GM12878 (cell line): ENCODE data around the gene MEDAG. TPM values are rescaled to one million over a fixed set of nuclear protein-coding genes. Genes with fewer than 3 reads are reported as not detected.

Source experiments
- ATAC-seq: fragments of 200-7000 bp; cut with Tn5 transposase; 3 replicates; pipeline ENCODE4 v1.9.1; 2020; ENCODE audit warnings: mild to moderate bottlenecking, moderate library complexity
- BruUV-seq: library from RNA; stranded (reverse); fragments of 400-500 nt; replicated peaks from 2 replicates; lab custom pipeline; 2021; lab: Mats Ljungman, UMichigan
- CTCF ChIA-PET: fragments of 300-600 bp; sonication (Branson Sonifier 250); formaldehyde crosslinking; extraction: SDS; loops from one replicate; lab custom pipeline; 2021; ENCODE audit warnings: inconsistent platforms; lab: Yijun Ruan, JAX
- POLR2A ChIA-PET: fragments of 350-600 bp; formaldehyde crosslinking; extraction: SDS; loops from one replicate; lab custom pipeline; 2021; ENCODE audit warnings: inconsistent platforms; lab: Charles Lee
- RAD21 ChIA-PET: fragments of 300-600 bp; sonication (Branson Sonifier 250); formaldehyde crosslinking; loops from one replicate; lab custom pipeline; 2023; ENCODE audit warnings: antibody characterized with exemption; ENCODE audit not compliant: unreplicated experiment; lab: Charles Lee
- SMC1A ChIA-PET: fragments of 300-600 bp; sonication (Branson Sonifier 250); formaldehyde crosslinking; loops from one replicate; lab custom pipeline; 2023; ENCODE audit not compliant: unreplicated experiment, uncharacterized antibody; lab: Charles Lee
- DNase-seq: peaks from one replicate; pipeline ENCODE4 v3.0.0-alpha.2; 2011; ENCODE audit warnings: low read depth, low spot score
- FAIRE-seq: peaks from 3 replicates; lab custom pipeline; 2011; peaks lifted over from hg19 to GRCh38; lab: Jason Lieb, UNC
- H2AFZ ChIP-seq: 2 replicates; pipeline ENCODE4 v1.6.0; 2011; ENCODE audit warnings: low read depth, low read length, control low read depth; ENCODE audit not compliant: control insufficient read depth
- H3K27ac ChIP-seq: 2 replicates; pipeline ENCODE4 v1.5.1; 2011; ENCODE audit warnings: control low read depth; ENCODE audit not compliant: control insufficient read depth, insufficient read depth
- H3K27me3 ChIP-seq, 2 experiments: replicated peaks in 1 of 2; 2 replicates each; pipeline versions ENCODE4 v1.6.0 to v1.6.1; 2011; ENCODE audit warnings: low read length in 1 of 2; ENCODE audit not compliant: control insufficient read depth in 2 of 2, insufficient read depth in 2 of 2
- H3K36me3 ChIP-seq, 2 experiments: 2 replicates each; pipeline ENCODE4 v1.5.1; 2011; ENCODE audit warnings: low read length in 1 of 2; ENCODE audit not compliant: control insufficient read depth in 2 of 2, insufficient read depth in 2 of 2
- H3K4me1 ChIP-seq: 2 replicates; pipeline ENCODE4 v1.6.1; 2011; ENCODE audit warnings: mild to moderate bottlenecking, low read length, moderate library complexity, mixed read lengths; ENCODE audit not compliant: control insufficient read depth, insufficient read depth
- H3K4me2 ChIP-seq: 2 replicates; pipeline ENCODE4 v1.6.0; 2011; ENCODE audit warnings: control low read depth; ENCODE audit not compliant: control insufficient read depth, insufficient read depth
- H3K4me3 ChIP-seq: fragments of 200-600 bp; sonication (generic); 2 replicates; pipeline ENCODE4 v1.5.1; 2016
- H3K79me2 ChIP-seq: 2 replicates; pipeline ENCODE4 v1.6.0; 2011; ENCODE audit warnings: low read length; ENCODE audit not compliant: control insufficient read depth, insufficient read depth
- H3K9ac ChIP-seq: 2 replicates; pipeline ENCODE4 v1.8.0; 2011; ENCODE audit warnings: low read length, control low read depth, mixed read lengths; ENCODE audit not compliant: control insufficient read depth, insufficient read depth
- H3K9me3 ChIP-seq: replicated peaks from 3 replicates; pipeline ENCODE4 v1.5.1; 2011; ENCODE audit warnings: mild to moderate bottlenecking, low read length; ENCODE audit not compliant: control insufficient read depth, insufficient read depth
- H4K20me1 ChIP-seq: 2 replicates; pipeline ENCODE4 v1.6.0; 2011; ENCODE audit not compliant: control insufficient read depth, insufficient read depth
- BHLHE40 ChIP-seq, 2 experiments: fragments of 450-650 bp in 1 of 2; IDR thresholded peaks; 2 replicates each; pipeline ENCODE4 v1.6.1; 2011 to 2017; ENCODE audit warnings: low read depth in 2 of 2, borderline replicate concordance in 1 of 2, improper control_type of control experiment in 1 of 2, low read length in 1 of 2, mild to moderate bottlenecking in 1 of 2
- CREB1 ChIP-seq: IDR thresholded peaks from 2 replicates; pipeline ENCODE4 v1.6.1; 2012; ENCODE audit warnings: low read depth, mild to moderate bottlenecking, inconsistent platforms
- EP300 ChIP-seq, 2 experiments: fragments of 150-350 bp in 1 of 2; IDR thresholded peaks; 2 replicates each; pipeline ENCODE4 v1.6.1; 2011 to 2012; ENCODE audit warnings: low read depth in 2 of 2, low read length in 2 of 2, borderline replicate concordance in 1 of 2, improper control_type of control experiment in 1 of 2, inconsistent platforms in 1 of 2; ENCODE audit not compliant: control insufficient read depth in 1 of 2
- EZH2 ChIP-seq: IDR thresholded peaks from 2 replicates; pipeline ENCODE4 v1.6.1; 2012; ENCODE audit warnings: low read depth, mild to moderate bottlenecking, control low read depth, inconsistent platforms, low read length, borderline replicate concordance; ENCODE audit not compliant: control insufficient read depth
- FOS ChIP-seq: IDR thresholded peaks from 3 replicates; pipeline ENCODE4 v1.6.1; 2011; ENCODE audit warnings: borderline replicate concordance; ENCODE audit not compliant: insufficient read length; ENCODE audit errors: extremely low read depth
- GATAD2B ChIP-seq: fragments of 450-650 bp; conservative IDR thresholded peaks from 2 replicates; pipeline ENCODE4 v1.6.1; 2017; ENCODE audit warnings: low read depth, mild to moderate bottlenecking, moderate library complexity
- HCFC1 ChIP-seq: fragments of 150-350 bp; IDR thresholded peaks from 2 replicates; pipeline ENCODE4 v1.6.1; 2014; ENCODE audit warnings: low read length
- HDGF ChIP-seq: fragments of 450-650 bp; IDR thresholded peaks from 2 replicates; pipeline ENCODE4 v1.6.1; 2016; ENCODE audit warnings: antibody characterized with exemption
- HSF1 ChIP-seq: fragments of 150-350 bp; IDR thresholded peaks from 2 replicates; pipeline ENCODE4 v1.6.1; 2014; ENCODE audit warnings: mild to moderate bottlenecking, low read depth, low read length
- MXI1 ChIP-seq: fragments of 150-350 bp; IDR thresholded peaks from 2 replicates; pipeline ENCODE4 v1.6.1; 2011; ENCODE audit warnings: low read depth, mild to moderate bottlenecking, inconsistent platforms, low read length, improper control_type of control experiment
- MYB ChIP-seq: fragments of 150-350 bp; IDR thresholded peaks from 2 replicates; pipeline ENCODE4 v1.6.1; 2014; ENCODE audit warnings: mild to moderate bottlenecking, low read depth, low read length, borderline replicate concordance
- NFIC ChIP-seq: IDR thresholded peaks from 2 replicates; pipeline ENCODE4 v1.6.1; 2012; ENCODE audit warnings: low read depth, mild to moderate bottlenecking, inconsistent platforms, low read length, moderate library complexity
- RB1 ChIP-seq: fragments of 450-650 bp; formaldehyde crosslinking; IDR thresholded peaks from 2 replicates; pipeline ENCODE4 v1.6.1; 2017; ENCODE audit warnings: mild to moderate bottlenecking, borderline replicate concordance
- RELA ChIP-seq: fragments of 450-650 bp; IDR thresholded peaks from 2 replicates; pipeline ENCODE4 v1.8.0; 2014; ENCODE audit warnings: borderline replicate concordance; ENCODE audit not compliant: partially characterized antibody
- SMC3 ChIP-seq: IDR thresholded peaks from 2 replicates; pipeline ENCODE4 v1.6.1; 2011; ENCODE audit warnings: low read length, improper control_type of control experiment, borderline replicate concordance
- SREBF1 ChIP-seq: IDR thresholded peaks from 2 replicates; pipeline ENCODE4 v1.6.1; 2012; ENCODE audit warnings: mild to moderate bottlenecking, low read length
- SUZ12 ChIP-seq: fragments of 200-600 bp; sonication (generic); IDR thresholded peaks from one replicate; pipeline ENCODE4 v1.6.1; 2018; ENCODE audit warnings: antibody characterized with exemption, mild to moderate bottlenecking; ENCODE audit not compliant: unreplicated experiment
- TARDBP ChIP-seq: IDR thresholded peaks from 2 replicates; pipeline ENCODE4 v1.6.1; 2016; ENCODE audit warnings: borderline replicate concordance
- ZNF384 ChIP-seq: IDR thresholded peaks from 2 replicates; pipeline ENCODE4 v1.6.1; 2012; ENCODE audit warnings: low read depth, mild to moderate bottlenecking, low read length, improper control_type of control experiment, borderline replicate concordance
- WGBS: methylation state at CpG from one replicate; pipeline ENCODE4 v1.1.6; 2016; ENCODE audit warnings: low lambda C conversion rate; ENCODE audit not compliant: insufficient replicate concordance, insufficient coverage; ENCODE audit errors: missing lambda C conversion rate; 5-methylcytosine and 5-hydroxymethylcytosine counted together
- in situ Hi-C: fragments of 300-500 bp; cut with MboI; formaldehyde crosslinking; loops from 9 replicates; pipeline ENCODE4 v1.14.3; 2018; ENCODE audit warnings: mixed read lengths
- intact Hi-C: fragments of 100-400 bp; cut with micrococcal nuclease; formaldehyde crosslinking; loops from one replicate; pipeline ENCODE4 v1.14.2; 2022; ENCODE audit not compliant: unreplicated experiment
- polyA plus RNA-seq, 11 experiments: library from polyadenylated mRNA; depleted of rRNA in 4 of 11; unstranded in 6 of 11; stranded (reverse) in 5 of 11; fragments of >200 nt; fragmentation: Nextera tagmentation in 4 of 11; fragmentation: Illumina TruSeq in 1 of 11; extraction: Ambion mirVana in 4 of 11; extraction: Trizol in 1 of 11; gene quantifications; 1 replicate in 1 of 11; 2 replicates in 10 of 11; pipeline versions ENCODE4 v1.2.1 to v1.2.3, GENCODE V29; 2011 to 2016; ENCODE audit warnings: inconsistent platforms in 2 of 11, missing spikeins in 2 of 11, low read depth in 1 of 11
- total RNA-seq, 4 experiments: library from RNA; depleted of rRNA in 3 of 4; stranded (reverse); fragments of >200 nt in 3 of 4; fragmentation: Illumina TruSeq in 1 of 4; extraction: Trizol in 1 of 4; gene quantifications; 2 replicates each; pipeline versions ENCODE4 v1.2.1 to v1.2.3, GENCODE V29; 2013 to 2021
- TF ChIP-seq, protein P1 (sequence below), 3 experiments: IDR thresholded peaks in 2 of 3; conservative IDR thresholded peaks in 1 of 3; 2 replicates each; pipeline ENCODE4 v1.5.1; 2011; ENCODE audit warnings: low read depth in 3 of 3, low read length in 3 of 3, mild to moderate bottlenecking in 3 of 3, control low read depth in 2 of 3, moderate library complexity in 2 of 3, inconsistent platforms in 1 of 3, mixed read lengths in 1 of 3; ENCODE audit not compliant: control insufficient read depth in 2 of 3, insufficient read depth in 1 of 3; ENCODE audit errors: extremely low read depth in 1 of 3

MEDAG gene
- total and polyA plus RNA-seq, 10 of the 15 experiments (the other 5 are each of a cell fraction or from before 2014, with no cell fraction given): 0.03 TPM; not detected in 9

- DNase-seq: no peak
- ChIA-PET POLR2A (no interaction called here), CTCF (interaction anchor here (0.6 to 1.2 kb wide), 2 partner anchors 8 to 60 kb away, joined by 3 to 7 read pairs; no protein-coding TSS in a partner anchor), RAD21 (interaction anchor here (0.8 kb wide), 1 partner anchor 9 kb away, joined by 3 read pairs; no protein-coding TSS in a partner anchor), SMC1A (interaction anchor here (1.3 kb wide), 1 partner anchor 169 kb away, joined by 3 read pairs; no protein-coding TSS in a partner anchor)
- Histone ChIP-seq H2AFZ (no peak overlapping the region), H3K27me3 (no peaks in the 10 kb centered on the region; a peak in 2 of 4 replicates), H3K4me1 (no peaks in the 10 kb centered on the region), H4K20me1 (no peaks in the 10 kb centered on the region), H3K4me2 (no peak overlapping the region), H3K9ac (no peak overlapping the region), H3K27ac (no peak overlapping the region), H3K9me3 (no peaks in the 10 kb centered on the region), H3K79me2 (no peaks in the 10 kb centered on the region), H3K36me3 (no peaks in the 10 kb centered on the region), H3K4me3 (no peak overlapping the region)
- no peak for ATAC-seq
- in situ Hi-C loops (no loop called here), intact Hi-C loops (no loop called here)
- TF ChIP-seq FOS (no peak), MYB (no peak), HCFC1 (no peak), BHLHE40 (IDR thresholded peaks at IDR 0.05; ENCODE audit: borderline replicate concordance in 1 of 2, low read depth in 2 of 2, low read length in 1 of 2) (no peak), MXI1 (no peak), SUZ12 (no peak), EZH2 (no peak), HSF1 (no peak), RELA (no peak), CREB1 (no peak), RB1 (no peak), GATAD2B (no peak), NFIC (no peak), HDGF (no peak), EP300 (IDR thresholded peaks at IDR 0.05; ENCODE audit: borderline replicate concordance in 1 of 2, control insufficient read depth in 1 of 2, low read depth in 2 of 2, low read length in 2 of 2) (no peak), ZNF384 (no peak), TARDBP (no peak), SMC3 (no peak), SREBF1 (no peak)
- TF ChIP-seq, protein P1, sequence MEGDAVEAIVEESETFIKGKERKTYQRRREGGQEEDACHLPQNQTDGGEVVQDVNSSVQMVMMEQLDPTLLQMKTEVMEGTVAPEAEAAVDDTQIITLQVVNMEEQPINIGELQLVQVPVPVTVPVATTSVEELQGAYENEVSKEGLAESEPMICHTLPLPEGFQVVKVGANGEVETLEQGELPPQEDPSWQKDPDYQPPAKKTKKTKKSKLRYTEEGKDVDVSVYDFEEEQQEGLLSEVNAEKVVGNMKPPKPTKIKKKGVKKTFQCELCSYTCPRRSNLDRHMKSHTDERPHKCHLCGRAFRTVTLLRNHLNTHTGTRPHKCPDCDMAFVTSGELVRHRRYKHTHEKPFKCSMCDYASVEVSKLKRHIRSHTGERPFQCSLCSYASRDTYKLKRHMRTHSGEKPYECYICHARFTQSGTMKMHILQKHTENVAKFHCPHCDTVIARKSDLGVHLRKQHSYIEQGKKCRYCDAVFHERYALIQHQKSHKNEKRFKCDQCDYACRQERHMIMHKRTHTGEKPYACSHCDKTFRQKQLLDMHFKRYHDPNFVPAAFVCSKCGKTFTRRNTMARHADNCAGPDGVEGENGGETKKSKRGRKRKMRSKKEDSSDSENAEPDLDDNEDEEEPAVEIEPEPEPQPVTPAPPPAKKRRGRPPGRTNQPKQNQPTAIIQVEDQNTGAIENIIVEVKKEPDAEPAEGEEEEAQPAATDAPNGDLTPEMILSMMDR (IDR thresholded peaks at IDR 0.05 in 2 of 3, conservative IDR thresholded peaks at IDR 0.05 in 1 of 3; ENCODE audit: control insufficient read depth in 2 of 3, extremely low read depth in 1 of 3, insufficient read depth in 1 of 3, low read depth in 3 of 3, low read length in 3 of 3): no peak
- no peak for FAIRE-seq
- 2% methylated on average over 6 of the region's 6 CpGs for WGBS
- BruUV-seq: no TSS peak
Observed at GRCh38 chr13:30874111-30874510, 32.0 kb upstream of the MEDAG start.
